Measurements from ENCODE around the gene HSDL1.

Gene HSDL1

GRCh38 chr16:84144859-84145639, at the start of gene HSDL1, which contains the start of gene DNAAF1:
Gene HSDL1 (minus strand): TSS chr16:84145177. CDS start chr16:84131321, 13,856 bp downstream.
Gene DNAAF1 (plus strand): TSS chr16:84145308. CDS start chr16:84145441, 133 bp downstream.
- DNase-seq: peak; percentile 95

- no peak for DNase-seq
Measured at GRCh38 chr16:84194018-84194417, 49.0 kb upstream of the HSDL1 start.

- no peak for DNase-seq
Measured at GRCh38 chr16:84193480-84193879, 48.5 kb upstream of the HSDL1 start.

GRCh38 chr16:84191466-84191865, 46.5 kb upstream of the HSDL1 start:
- DNase-seq: no peak

- no peak for DNase-seq
Measured at GRCh38 chr16:84190731-84191388, 45.9 kb upstream of the HSDL1 start, which contains the start of gene ADAD2. Gene ADAD2 (plus strand): TSS chr16:84191157. CDS start chr16:84191231, 74 bp downstream.

GRCh38 chr16:84186685-84187437, 41.9 kb upstream of the HSDL1 start, which contains the start of gene TAF1C:
Gene TAF1C (minus strand): TSS chr16:84187057. CDS start chr16:84184988, 2,069 bp downstream.
- peak; percentile 91 for DNase-seq

GRCh38 chr16:84184775-84185174, 39.8 kb upstream of the HSDL1 start:
- DNase-seq: no peak

GRCh38 chr16:84183911-84184591, 39.1 kb upstream of the HSDL1 start:
- DNase-seq: no peak

GRCh38 chr16:84183572-84183875, 38.5 kb upstream of the HSDL1 start:
- no peak for DNase-seq

GRCh38 chr16:84182680-84183571, 37.9 kb upstream of the HSDL1 start:
- DNase-seq: no peak

GRCh38 chr16:84182104-84182503, 37.1 kb upstream of the HSDL1 start:
- DNase-seq: no peak

- DNase-seq: no peak
Measured at GRCh38 chr16:84181144-84181915, 36.4 kb upstream of the HSDL1 start.

- DNase-seq: no peak
Measured at GRCh38 chr16:84180519-84181140, 35.7 kb upstream of the HSDL1 start.

- DNase-seq: no peak
Measured at GRCh38 chr16:84179612-84180320, 34.8 kb upstream of the HSDL1 start.

GRCh38 chr16:84178892-84179611, 34.1 kb upstream of the HSDL1 start:
- no peak for DNase-seq

GRCh38 chr16:84178146-84178765, 33.3 kb upstream of the HSDL1 start:
- no peak for DNase-seq

GRCh38 chr16:84177741-84178073, 32.7 kb upstream of the HSDL1 start:
- no peak for DNase-seq

- no peak for DNase-seq
Measured at GRCh38 chr16:84176192-84177053, 31.4 kb upstream of the HSDL1 start.
